GM19025 (cell line): ENCODE results near the gene ADSL.

Experiments
- ATAC-seq: cut with Tn5 transposase; IDR thresholded peaks from one replicate; pipeline ENCODE4 v1.9.1; 2021; ENCODE audit warnings: mild to moderate bottlenecking, low read depth, moderate library complexity; ENCODE audit not compliant: unreplicated experiment

The ADSL gene

GRCh38 chr22:40433416-40434090 is 87.3 kb downstream of the ADSL start:
- no peak for ATAC-seq

DNA sequence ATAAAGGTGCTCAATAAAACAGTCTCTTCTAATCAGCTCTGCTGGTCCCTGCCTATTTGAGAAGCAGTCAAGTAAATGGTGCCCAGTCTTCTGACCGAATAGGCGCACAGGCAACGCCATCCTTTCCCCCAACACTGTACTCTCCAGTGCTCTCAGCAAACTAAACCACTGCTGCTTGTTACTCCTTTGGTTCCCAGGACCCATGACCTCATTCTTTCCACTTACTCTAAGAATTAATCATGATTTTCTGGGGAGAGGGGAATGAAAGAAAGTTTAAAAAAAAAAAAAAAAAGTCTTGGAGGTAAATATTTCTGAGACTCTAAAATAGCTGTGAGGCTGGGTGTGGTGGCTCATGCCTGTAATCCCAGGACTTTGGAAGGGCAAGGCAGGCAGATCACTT is 87.8 kb downstream of the ADSL start:
- ATAC-seq = no peak

DNA sequence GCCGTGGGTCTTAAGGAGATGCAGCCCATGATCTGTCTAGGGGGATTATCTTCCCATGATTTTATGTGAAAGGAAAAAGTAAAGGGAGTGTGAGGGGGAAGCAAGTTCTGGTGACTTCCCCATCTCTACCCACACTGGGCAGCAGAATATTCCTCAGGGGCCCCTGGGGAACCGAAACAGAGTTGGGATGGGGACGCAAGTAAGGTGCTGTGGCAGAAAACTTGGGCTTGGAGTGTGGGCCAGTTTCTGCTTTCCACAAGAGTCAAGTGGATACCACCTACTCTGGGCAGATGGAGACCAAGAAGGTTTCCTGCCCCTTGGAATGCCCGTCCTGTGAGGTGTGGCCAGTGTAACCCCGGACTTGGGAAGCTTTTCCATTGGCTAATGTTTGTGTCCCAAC is 88.4 kb downstream of the ADSL start:
- ATAC-seq = no peak

- peak; percentile 59 for ATAC-seq
These were observed 90.5 kb downstream of the ADSL start for GRCh38 chr22:40436505-40437431.
